GM18870 (cell line): ENCODE measurements around the gene EDEM1.

ENCODE experiments used
- ATAC-seq: cut with Tn5 transposase; IDR thresholded peaks from one replicate; pipeline ENCODE4 v1.9.1; 2021; ENCODE audit warnings: moderate library complexity; ENCODE audit not compliant: unreplicated experiment

Gene EDEM1

DNA sequence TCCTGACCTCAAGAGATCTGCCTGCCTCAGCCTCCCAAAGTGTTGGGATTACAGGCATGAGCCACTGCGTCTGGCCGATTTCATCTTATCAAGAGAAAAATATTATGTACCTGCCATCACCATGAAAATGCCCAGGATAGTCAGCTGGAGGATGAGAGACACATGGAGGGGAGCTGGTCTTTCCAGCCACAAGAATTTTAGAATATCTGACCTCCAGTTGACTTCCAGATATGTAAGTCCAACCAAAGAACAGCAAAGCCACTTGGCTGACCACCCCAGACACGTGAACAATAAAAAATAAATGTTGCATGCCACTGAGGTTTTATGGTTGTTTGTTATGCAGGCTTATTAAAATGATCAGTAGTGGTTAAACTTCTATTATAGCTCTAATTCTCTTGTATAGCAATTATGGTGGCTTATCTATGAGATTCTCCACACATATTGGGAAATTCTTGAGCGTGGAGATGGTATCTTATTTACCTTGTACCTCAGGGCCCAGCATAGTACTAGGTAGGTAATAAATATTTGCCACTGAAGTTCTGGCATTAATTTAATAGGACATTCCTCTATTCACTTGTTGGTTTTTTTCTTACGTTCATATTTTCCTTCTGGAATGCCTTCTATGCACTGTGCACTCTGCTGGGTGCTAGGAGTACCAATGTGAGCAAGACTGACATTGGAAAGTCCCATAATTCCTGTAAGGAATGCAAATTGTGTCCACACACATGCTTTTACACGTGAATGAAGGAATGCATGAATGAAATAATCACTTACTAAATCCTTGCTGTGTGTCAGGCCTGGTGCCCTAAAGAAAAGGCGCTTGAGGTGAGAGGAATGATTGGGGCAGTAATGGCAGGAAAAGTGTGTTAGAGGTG lies 77.6 kb downstream of the EDEM1 start:
- no peak for ATAC-seq

DNA sequence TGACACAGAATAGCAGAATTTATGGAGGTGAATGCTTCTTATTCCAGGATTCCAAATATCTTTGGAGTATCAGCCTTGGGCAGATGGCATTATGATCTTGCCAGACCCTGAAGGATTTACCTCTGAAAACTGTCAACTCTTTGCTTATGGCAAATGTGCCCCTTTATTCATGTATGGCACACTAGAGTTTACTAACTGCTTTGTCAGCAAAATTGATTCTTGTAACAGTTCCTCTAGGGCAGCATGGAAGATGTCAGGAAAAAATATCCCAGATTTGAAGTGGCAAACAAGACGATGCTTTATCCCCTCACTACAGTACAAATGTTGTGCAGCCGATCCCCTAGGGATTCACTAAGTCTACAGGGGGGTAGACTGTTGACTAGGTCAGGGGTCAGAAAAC lies 79.7 kb downstream of the EDEM1 start:
- ATAC-seq: no peak

DNA sequence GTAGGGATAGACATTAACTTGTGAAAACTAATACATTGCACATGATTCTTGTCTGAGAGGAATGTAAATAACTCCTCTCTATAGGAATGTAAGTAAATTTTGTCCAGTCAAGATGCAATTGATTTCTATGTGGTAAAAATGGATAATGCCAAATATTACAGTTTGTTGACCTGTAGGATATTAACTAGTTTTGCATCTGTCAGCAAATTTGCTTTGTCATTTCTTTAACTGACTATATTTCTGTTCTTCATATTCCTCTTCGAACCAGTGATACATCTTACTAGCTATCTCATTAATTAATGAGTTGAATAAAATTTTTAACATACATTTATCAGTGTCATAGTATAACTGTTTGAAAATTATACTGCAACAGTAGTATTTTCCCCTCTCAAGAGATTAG lies 80.4 kb downstream of the EDEM1 start:
- no peak for ATAC-seq
